Endothelial cell of umbilical vein (primary cell): ENCODE results near the gene HDAC1. TPM values are rescaled to one million over a fixed set of nuclear protein-coding genes. Genes with fewer than 3 reads are reported as not detected.

Experiments used
- BruUV-seq: library from RNA; stranded (reverse); fragments of 400-500 nt; replicated peaks from 2 replicates; lab custom pipeline; 2021; lab: Mats Ljungman, UMichigan
- CTCF ChIA-PET: fragments of 300-600, 350-600 bp; sonication (Branson Sonifier 250); formaldehyde crosslinking; loops from one replicate; lab custom pipeline; 2021; ENCODE audit warnings: antibody characterized with exemption, inconsistent platforms; lab: Charles Lee
- POLR2A ChIA-PET: fragments of 300-600, 350-600 bp; sonication (Branson Sonifier 250); formaldehyde crosslinking; loops from one replicate; lab custom pipeline; 2021; ENCODE audit warnings: antibody characterized with exemption, inconsistent platforms; lab: Charles Lee
- DNase-seq: peaks from one replicate; pipeline ENCODE4 v3.0.0-alpha.2; 2011; ENCODE audit warnings: low read depth, low spot score
- FAIRE-seq: peaks from 2 replicates; lab custom pipeline; 2011; peaks lifted over from hg19 to GRCh38; lab: Jason Lieb, UNC
- H2AFZ ChIP-seq: 2 replicates; pipeline ENCODE4 v1.6.0; 2012; ENCODE audit warnings: low read depth, low read length, control low read depth, inconsistent platforms
- H3K27ac ChIP-seq: 2 replicates; pipeline ENCODE4 v1.5.1; 2011; ENCODE audit warnings: low read depth, mild to moderate bottlenecking, control low read depth, low read length, moderate library complexity; ENCODE audit not compliant: insufficient read depth
- H3K27me3 ChIP-seq, 2 experiments: 2 replicates each; pipeline versions ENCODE4 v1.6.0 to v1.6.1; 2011; ENCODE audit warnings: low read length in 2 of 2, mixed read lengths in 1 of 2; ENCODE audit not compliant: control insufficient read depth in 2 of 2, insufficient read depth in 2 of 2
- H3K36me3 ChIP-seq, 2 experiments: 2 replicates in 1 of 2; 3 replicates in 1 of 2; pipeline ENCODE4 v1.5.1; 2011; ENCODE audit warnings: low read length in 2 of 2, mild to moderate bottlenecking in 1 of 2, moderate library complexity in 1 of 2; ENCODE audit not compliant: control insufficient read depth in 2 of 2, insufficient read depth in 2 of 2; ENCODE audit errors: extremely low read depth in 1 of 2
- H3K4me1 ChIP-seq: 3 replicates; pipeline ENCODE4 v1.5.1; 2011; ENCODE audit warnings: mild to moderate bottlenecking, low read length; ENCODE audit not compliant: control insufficient read depth, insufficient read depth; ENCODE audit errors: extremely low read depth
- H3K4me2 ChIP-seq: 2 replicates; pipeline ENCODE4 v1.6.1; 2011; ENCODE audit warnings: low read length, control low read depth, mixed read lengths; ENCODE audit not compliant: insufficient read depth
- H3K4me3 ChIP-seq, 3 experiments: fragments of 200-600 bp in 1 of 3; sonication (generic), shearing (Covaris generic) in 1 of 3; replicated peaks in 1 of 3; 2 replicates each; pipeline ENCODE4 v1.5.1; 2011 to 2016; ENCODE audit warnings: control low read depth in 3 of 3, low read length in 3 of 3, mild to moderate bottlenecking in 2 of 3, inconsistent platforms in 1 of 3, low read depth in 1 of 3, moderate library complexity in 1 of 3; ENCODE audit not compliant: insufficient read depth in 1 of 3
- H3K79me2 ChIP-seq: 2 replicates; pipeline ENCODE4 v1.6.0; 2012; ENCODE audit warnings: low read length, inconsistent platforms; ENCODE audit not compliant: control insufficient read depth, insufficient read depth
- H3K9ac ChIP-seq: replicated peaks from 2 replicates; pipeline ENCODE3; 2011; ENCODE audit warnings: low read length, control low read depth; ENCODE audit not compliant: insufficient read depth; ENCODE audit errors: extremely low read depth
- H3K9me1 ChIP-seq: replicated peaks from 3 replicates; pipeline ENCODE4 v1.6.0; 2011; ENCODE audit warnings: mild to moderate bottlenecking, low read length; ENCODE audit not compliant: control insufficient read depth, insufficient read depth; ENCODE audit errors: extremely low read depth
- H3K9me3 ChIP-seq: replicated peaks from 2 replicates; pipeline ENCODE4 v1.5.1; 2012; ENCODE audit warnings: low read length, inconsistent platforms; ENCODE audit not compliant: control insufficient read depth, insufficient read depth
- H4K20me1 ChIP-seq: replicated peaks from 2 replicates; pipeline ENCODE3; 2011; ENCODE audit warnings: mild to moderate bottlenecking, low read length; ENCODE audit not compliant: control insufficient read depth, insufficient read depth; ENCODE audit errors: extremely low read depth
- GATA2 ChIP-seq: IDR thresholded peaks from 2 replicates; pipeline ENCODE4 v1.7.0; 2011; ENCODE audit warnings: low read depth, mild to moderate bottlenecking, moderate library complexity, mixed read lengths, low read length; ENCODE audit not compliant: insufficient read length, insufficient read depth
- JUN ChIP-seq: IDR thresholded peaks from 2 replicates; pipeline ENCODE4 v1.6.1; 2011; ENCODE audit warnings: borderline replicate concordance, low read depth; ENCODE audit not compliant: insufficient read length, insufficient read depth
- POLR2AphosphoS5 ChIP-seq: IDR thresholded peaks from 2 replicates; pipeline ENCODE4 v1.6.1; 2012; ENCODE audit warnings: low read depth, mild to moderate bottlenecking, control low read depth, low read length, moderate library complexity; ENCODE audit not compliant: insufficient read depth
- dilution Hi-C: fragments of 300-500 bp; cut with MboI; formaldehyde crosslinking; loops from one replicate; pipeline ENCODE4 v1.15.0; 2019; ENCODE audit warnings: low sequenced_read_pairs; ENCODE audit not compliant: extremely low pct_ligation_motif_present
- intact Hi-C: fragments of 100-400 bp; cut with micrococcal nuclease; formaldehyde crosslinking; loops from one replicate; pipeline ENCODE4 v1.10.0; 2022
- polyA plus RNA-seq, 4 experiments: library from polyadenylated mRNA; depleted of rRNA in 3 of 4; stranded (reverse) in 3 of 4; unstranded in 1 of 4; fragments of >200 nt; gene quantifications; 2 replicates each; pipeline versions ENCODE4 v1.2.1 to v1.2.3, GENCODE V29; 2011 to 2012; ENCODE audit warnings: missing spikeins in 1 of 4
- total RNA-seq: library from RNA; stranded (reverse); gene quantifications from 2 replicates; pipeline ENCODE4 v1.2.3, GENCODE V29; 2021

The HDAC1 gene
- total and polyA plus RNA-seq, 2 donors (not counting 3 experiments of a cell fraction or from before 2014, with no cell fraction given) = 138 to 141 TPM

GRCh38 chr1:32332290-32333079 lies 40.6 kb downstream of the HDAC1 start:
- BruUV-seq = no TSS peak
- no peak for DNase-seq
- no peak for FAIRE-seq
- no peak overlapping the region for H3K27ac ChIP-seq
- no peaks in the 10 kb centered on the region for H3K27me3 ChIP-seq
- POLR2A ChIA-PET = interaction anchor here (0.8 to 1.3 kb wide), 5 partner anchors 9 to 109 kb away, joined by 3 to 4 read pairs (median 4); no protein-coding TSS in a partner anchor
- intact Hi-C loops = no loop called here
- CTCF ChIA-PET = interaction anchor here (0.6 to 2.1 kb wide), 5 partner anchors 14 to 117 kb away, joined by 3 to 12 read pairs (median 3); no protein-coding TSS in a partner anchor
- H3K4me3 ChIP-seq = no peak overlapping the region
- peak; percentile 19 for TF ChIP-seq POLR2AphosphoS5
- TF ChIP-seq JUN = no peak
- peaks cover 19% of the 10 kb centered on the region for H3K79me2 ChIP-seq
- no peak overlapping the region for H3K9ac ChIP-seq
- peaks cover 15 to 46% of the 10 kb centered on the region in 2 experiments for H3K36me3 ChIP-seq
- no peaks in the 10 kb centered on the region for H4K20me1 ChIP-seq
- no peaks in the 10 kb centered on the region for H3K9me3 ChIP-seq
- no peak overlapping the region for H2AFZ ChIP-seq
- H3K4me2 ChIP-seq = no peak overlapping the region
- H3K9me1 ChIP-seq = no peaks in the 10 kb centered on the region
- dilution Hi-C loops = no loop called here
- H3K4me1 ChIP-seq = peaks cover 14% of the 10 kb centered on the region

DNA sequence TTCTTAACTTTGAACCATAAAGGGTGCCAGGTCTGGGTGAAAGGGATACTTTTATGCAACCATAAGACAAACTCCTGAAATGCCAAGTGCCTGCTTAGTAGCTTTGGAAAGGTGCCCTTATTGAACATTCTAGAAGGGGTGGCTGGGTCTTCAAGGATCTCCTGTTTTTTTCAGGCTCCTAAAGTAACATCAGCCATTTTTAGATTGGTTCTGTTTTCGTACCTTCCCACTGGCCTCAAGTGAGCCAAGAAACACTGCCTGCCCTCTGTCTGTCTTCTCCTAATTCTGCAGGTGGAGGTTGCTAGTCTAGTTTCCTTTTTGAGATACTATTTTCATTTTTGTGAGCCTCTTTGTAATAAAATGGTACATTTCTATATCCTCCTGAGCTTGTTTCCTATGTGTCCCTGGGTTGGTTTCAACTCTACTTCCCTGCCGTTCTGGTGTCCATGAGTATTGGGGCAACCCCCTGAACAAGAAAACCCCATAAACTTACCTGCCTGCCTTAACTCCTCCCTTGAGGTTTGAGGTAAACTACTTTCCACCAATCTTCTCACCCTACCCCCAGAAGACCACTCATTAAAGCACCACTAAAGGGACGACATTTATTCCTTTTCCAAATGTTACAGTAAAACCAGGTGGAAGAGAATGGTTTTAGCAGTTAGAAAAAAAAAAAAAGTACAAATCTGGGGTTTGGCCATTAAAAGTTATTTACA lies 41.5 kb downstream of the HDAC1 start:
- no peak for DNase-seq
- H3K36me3 ChIP-seq = peaks cover 11 to 42% of the 10 kb centered on the region in 2 experiments
- H4K20me1 ChIP-seq = no peaks in the 10 kb centered on the region
- H3K4me2 ChIP-seq = no peak overlapping the region
- H3K9me3 ChIP-seq = no peaks in the 10 kb centered on the region
- H3K4me1 ChIP-seq = peaks cover 14% of the 10 kb centered on the region
- peak overlapping the region in 1 of 3 experiments; percentile 80 for H3K4me3 ChIP-seq
- dilution Hi-C loops (no loop called here), intact Hi-C loops (no loop called here)
- POLR2A ChIA-PET = interaction anchor here (0.6 to 1.2 kb wide), 3 partner anchors 9 to 65 kb away, joined by 4 to 5 read pairs (median 4); no protein-coding TSS in a partner anchor
- H2AFZ ChIP-seq = no peak overlapping the region
- FAIRE-seq = no peak
- BruUV-seq = TSS peak; percentile 43
- H3K27me3 ChIP-seq = no peaks in the 10 kb centered on the region
- no peak overlapping the region for H3K9ac ChIP-seq
- H3K9me1 ChIP-seq = no peaks in the 10 kb centered on the region
- peaks cover 19% of the 10 kb centered on the region for H3K79me2 ChIP-seq
- TF ChIP-seq GATA2 = no peak
- CTCF ChIA-PET = interaction anchor here (0.7 to 1.3 kb wide), 3 partner anchors 13 to 118 kb away, joined by 3 to 6 read pairs (median 4); no protein-coding TSS in a partner anchor
- no peak overlapping the region for H3K27ac ChIP-seq
